Measurements from ENCODE around the gene ZBED2.

The ZBED2 gene

GRCh38 chr3:111589303-111590142 lies 5.6 kb downstream of the ZBED2 start:
- peak; percentile 51 for TF ChIP-seq ISL1 (CRISPR knock-in tag; IDR thresholded peaks at IDR 0.05)
- no peak for TF ChIP-seq PATZ1 (CRISPR knock-in tag; IDR thresholded peaks at IDR 0.05; ENCODE audit: borderline replicate concordance)
- TF ChIP-seq CREB5 (CRISPR knock-in tag; IDR thresholded peaks at IDR 0.05; ENCODE audit: low read depth) = no peak
- ATAC-seq = peak; percentile 81

DNA sequence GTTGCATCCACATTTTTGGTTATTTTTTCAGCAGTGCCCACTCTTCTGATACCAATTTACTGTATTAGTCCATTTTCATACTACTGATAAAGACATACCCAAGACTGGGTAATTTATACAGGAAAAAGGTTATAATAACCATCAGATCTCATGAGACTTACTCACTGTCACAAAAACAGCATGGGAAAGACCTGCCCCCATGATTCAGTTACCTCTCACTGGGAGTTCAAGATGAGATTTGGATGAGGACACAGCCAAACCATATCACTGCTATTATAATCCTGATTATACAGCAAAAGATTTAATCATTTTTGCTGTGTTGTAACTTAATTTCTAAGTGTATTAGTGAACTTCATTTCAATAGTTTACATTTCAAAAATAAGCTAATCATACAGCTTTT lies 6.6 kb downstream of the ZBED2 start:
- ATAC-seq = no peak
- TF ChIP-seq ZNF565 (CRISPR knock-in tag; conservative IDR thresholded peaks at IDR 0.05; ENCODE audit: low read depth) (no peak), PATZ1 (CRISPR knock-in tag; IDR thresholded peaks at IDR 0.05; ENCODE audit: borderline replicate concordance) (no peak)
- TF ChIP-seq, protein P1, sequence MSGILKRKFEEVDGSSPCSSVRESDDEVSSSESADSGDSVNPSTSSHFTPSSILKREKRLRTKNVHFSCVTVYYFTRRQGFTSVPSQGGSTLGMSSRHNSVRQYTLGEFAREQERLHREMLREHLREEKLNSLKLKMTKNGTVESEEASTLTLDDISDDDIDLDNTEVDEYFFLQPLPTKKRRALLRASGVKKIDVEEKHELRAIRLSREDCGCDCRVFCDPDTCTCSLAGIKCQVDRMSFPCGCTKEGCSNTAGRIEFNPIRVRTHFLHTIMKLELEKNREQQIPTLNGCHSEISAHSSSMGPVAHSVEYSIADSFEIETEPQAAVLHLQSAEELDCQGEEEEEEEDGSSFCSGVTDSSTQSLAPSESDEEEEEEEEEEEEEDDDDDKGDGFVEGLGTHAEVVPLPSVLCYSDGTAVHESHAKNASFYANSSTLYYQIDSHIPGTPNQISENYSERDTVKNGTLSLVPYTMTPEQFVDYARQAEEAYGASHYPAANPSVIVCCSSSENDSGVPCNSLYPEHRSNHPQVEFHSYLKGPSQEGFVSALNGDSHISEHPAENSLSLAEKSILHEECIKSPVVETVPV (CRISPR knock-in tag; IDR thresholded peaks at IDR 0.05) = no peak

DNA sequence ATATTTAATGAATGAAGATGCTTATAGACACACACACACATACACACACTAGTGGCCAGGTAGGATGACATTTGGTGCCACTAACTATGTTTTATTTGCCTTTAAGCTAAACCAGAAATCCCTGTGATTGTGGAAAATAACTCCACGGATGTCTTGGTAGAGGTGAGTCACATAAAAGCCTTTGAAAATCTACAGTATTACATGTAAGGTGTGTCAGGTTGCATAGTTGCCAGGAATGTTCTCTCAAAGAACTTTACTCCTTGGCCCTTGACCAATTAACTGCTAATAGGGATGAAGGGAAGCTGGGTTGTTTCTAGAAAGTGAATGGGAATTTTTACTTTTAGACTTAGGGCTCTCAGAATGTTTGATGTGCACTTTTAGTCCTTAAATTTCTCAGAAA lies 9.9 kb downstream of the ZBED2 start:
- TF ChIP-seq PPARA (CRISPR knock-in tag; IDR thresholded peaks at IDR 0.05; ENCODE audit: borderline replicate concordance) (no peak), ESRRG (CRISPR knock-in tag; IDR thresholded peaks at IDR 0.05) (no peak), ISL1 (CRISPR knock-in tag; IDR thresholded peaks at IDR 0.05) (no peak), GLIS3 (CRISPR knock-in tag; IDR thresholded peaks at IDR 0.05) (no peak), ZFP3 (CRISPR knock-in tag; IDR thresholded peaks at IDR 0.05) (no peak), RARB (CRISPR knock-in tag; IDR thresholded peaks at IDR 0.05) (no peak), ARNTL (CRISPR knock-in tag; IDR thresholded peaks at IDR 0.05; ENCODE audit: borderline replicate concordance, low read depth) (no peak), OSR1 (CRISPR knock-in tag; IDR thresholded peaks at IDR 0.05) (no peak)
- TF ChIP-seq, protein P2, sequence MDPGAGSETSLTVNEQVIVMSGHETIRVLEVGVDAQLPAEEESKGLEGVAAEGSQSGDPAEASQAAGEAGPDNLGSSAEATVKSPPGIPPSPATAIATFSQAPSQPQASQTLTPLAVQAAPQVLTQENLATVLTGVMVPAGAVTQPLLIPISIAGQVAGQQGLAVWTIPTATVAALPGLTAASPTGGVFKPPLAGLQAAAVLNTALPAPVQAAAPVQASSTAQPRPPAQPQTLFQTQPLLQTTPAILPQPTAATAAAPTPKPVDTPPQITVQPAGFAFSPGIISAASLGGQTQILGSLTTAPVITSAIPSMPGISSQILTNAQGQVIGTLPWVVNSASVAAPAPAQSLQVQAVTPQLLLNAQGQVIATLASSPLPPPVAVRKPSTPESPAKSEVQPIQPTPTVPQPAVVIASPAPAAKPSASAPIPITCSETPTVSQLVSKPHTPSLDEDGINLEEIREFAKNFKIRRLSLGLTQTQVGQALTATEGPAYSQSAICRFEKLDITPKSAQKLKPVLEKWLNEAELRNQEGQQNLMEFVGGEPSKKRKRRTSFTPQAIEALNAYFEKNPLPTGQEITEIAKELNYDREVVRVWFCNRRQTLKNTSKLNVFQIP (CRISPR knock-in tag; IDR thresholded peaks at IDR 0.05; ENCODE audit: borderline replicate concordance, low read depth) = no peak
- TF ChIP-seq, protein P1 (CRISPR knock-in tag; IDR thresholded peaks at IDR 0.05) = no peak
- no peak for ATAC-seq

DNA sequence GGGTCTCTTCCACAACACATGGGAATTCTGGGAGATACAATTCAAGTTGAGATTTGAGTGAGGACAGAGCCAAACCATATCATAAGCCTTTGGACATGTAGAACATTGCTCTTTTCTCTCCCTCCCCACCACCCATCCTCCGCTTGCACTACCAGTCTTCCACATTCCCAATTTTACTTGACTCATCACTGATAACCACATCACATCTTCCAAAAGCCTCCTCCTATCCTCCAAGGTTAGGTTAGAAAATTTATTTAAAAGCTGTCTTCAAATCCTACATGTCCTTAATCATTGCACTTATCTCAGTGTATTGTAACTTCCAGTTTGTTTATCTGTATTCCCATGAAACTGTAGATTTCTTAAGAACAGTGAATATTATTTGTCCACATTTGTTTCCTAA lies 10.4 kb downstream of the ZBED2 start:
- ATAC-seq = no peak
- TF ChIP-seq ISL1 (CRISPR knock-in tag; IDR thresholded peaks at IDR 0.05) = no peak
- TF ChIP-seq RARB (CRISPR knock-in tag; IDR thresholded peaks at IDR 0.05) = no peak
- TF ChIP-seq ZC3H10 (CRISPR knock-in tag; IDR thresholded peaks at IDR 0.05) = no peak
- TF ChIP-seq ZNF70 (CRISPR knock-in tag; IDR thresholded peaks at IDR 0.05) = no peak
- TF ChIP-seq PPARA (CRISPR knock-in tag; IDR thresholded peaks at IDR 0.05; ENCODE audit: borderline replicate concordance) = no peak
- no peak for TF ChIP-seq TOX (CRISPR knock-in tag; IDR thresholded peaks at IDR 0.05; ENCODE audit: borderline replicate concordance)
- TF ChIP-seq SNAI2 (CRISPR knock-in tag; IDR thresholded peaks at IDR 0.05) = no peak
- no peak for TF ChIP-seq CSDC2 (CRISPR knock-in tag; IDR thresholded peaks at IDR 0.05)
- no peak for TF ChIP-seq ZNF8 (CRISPR knock-in tag; IDR thresholded peaks at IDR 0.05)
- no peak for TF ChIP-seq OSR1 (CRISPR knock-in tag; IDR thresholded peaks at IDR 0.05)
- TF ChIP-seq TSHZ2 (CRISPR knock-in tag; IDR thresholded peaks at IDR 0.05) = no peak
- TF ChIP-seq, protein P2 (CRISPR knock-in tag; IDR thresholded peaks at IDR 0.05; ENCODE audit: borderline replicate concordance, low read depth) = no peak
- no peak for TF ChIP-seq ZFP30 (CRISPR knock-in tag; IDR thresholded peaks at IDR 0.05)

Measured in SK-N-SH treated with all-trans-retinoic acid at 6 μM for 48 hours (cell line).